Heart left ventricle (tissue), 16 donors: ENCODE data around the gene SST. TPM values are rescaled to one million over a fixed set of nuclear protein-coding genes. Genes with fewer than 3 reads are reported as not detected.
A peak's percentile ranks its signal among the peaks of the same experiment; 100 is the strongest.

Source experiments
- ATAC-seq, 4 donors: fragments of 200-7000 bp; cut with Tn5 transposase; one replicate each; pipeline ENCODE4 v1.9.1; 2020 to 2022; ENCODE audit warnings: moderate library complexity in 4 of 4, mild to moderate bottlenecking in 3 of 4, moderate number of reproducible peaks in 1 of 4
- DNase-seq, 5 donors: peaks; one replicate each; pipeline ENCODE4 v3.0.0-alpha.2; 2020
- H3K27ac ChIP-seq, 12 donors: fragments of 200-600 bp; sonication (generic) in 4 of 12; one replicate each; pipeline versions ENCODE4 v1.5.0 to v1.8.0; 2016 to 2022; ENCODE audit warnings: mild to moderate bottlenecking in 2 of 12
- H3K27me3 ChIP-seq, 9 donors: fragments of 200-600 bp; sonication (generic) in 2 of 9; one replicate each; pipeline versions ENCODE4 v1.5.1 to v1.8.0; 2016 to 2022; ENCODE audit warnings: mild to moderate bottlenecking in 3 of 9
- H3K36me3 ChIP-seq, 9 donors: fragments of 200-600 bp; sonication (generic) in 2 of 9; one replicate each; pipeline versions ENCODE4 v1.5.0 to v1.8.0; 2018 to 2022; ENCODE audit warnings: mild to moderate bottlenecking in 2 of 9
- H3K4me1 ChIP-seq, 12 donors: fragments of 200-600 bp; sonication (generic) in 4 of 12; one replicate each; pipeline versions ENCODE4 v1.5.0 to v1.8.0; 2016 to 2022; ENCODE audit warnings: mild to moderate bottlenecking in 3 of 12
- H3K4me3 ChIP-seq, 12 donors: fragments of 200-600 bp; sonication (generic) in 4 of 12; one replicate each; pipeline versions ENCODE4 v1.5.0 to v1.8.0; 2017 to 2022; ENCODE audit warnings: mild to moderate bottlenecking in 9 of 12, moderate library complexity in 4 of 12
- H3K9me3 ChIP-seq, 12 donors: fragments of 200-600 bp; sonication (generic) in 4 of 12; one replicate each; pipeline versions ENCODE4 v1.5.0 to v1.8.0; 2016 to 2022; ENCODE audit warnings: mild to moderate bottlenecking in 1 of 12
- POLR2A ChIP-seq, 2 donors: fragments of 450-650 bp; IDR thresholded peaks; one replicate each; pipeline ENCODE4 v1.6.1; 2017; ENCODE audit warnings: antibody characterized with exemption in 2 of 2, mild to moderate bottlenecking in 2 of 2, moderate library complexity in 2 of 2
- WGBS, 4 donors: extraction: QIAGEN DNeasy Blood & Tissue Kit in 2 of 4; methylation state at CpG; one replicate each; pipeline versions ENCODE4 v1.1.5 to v1.1.7; 2013 to 2018; 5-methylcytosine and 5-hydroxymethylcytosine counted together
- intact Hi-C, 10 donors: fragments of 100-400 bp; cut with DNase I; formaldehyde crosslinking; loops; one replicate each; pipeline versions ENCODE4 v1.11.1 to v1.14.2; 2022
- polyA plus RNA-seq, 2 donors: library from polyadenylated mRNA; stranded (reverse); fragments of 200-250 nt; gene quantifications; one replicate each; pipeline ENCODE4 v1.2.3, GENCODE V29; 2013
- total RNA-seq, 9 donors: library from RNA; depleted of rRNA in 2 of 9; stranded (reverse); fragments of >200 nt in 2 of 9; fragmentation: NEBNext Ultra II Directional in 3 of 9; extraction: Animal tissue kit (Norgen Biotek cat#: 25700) in 3 of 9; gene quantifications; one replicate each; pipeline versions ENCODE4 v1.1.0 to v1.2.4, GENCODE V29; 2016 to 2023
- TF ChIP-seq, protein P1 (sequence below), 12 donors: fragments of 200-600 bp; sonication (generic) in 4 of 12; IDR thresholded peaks; one replicate each; pipeline versions ENCODE4 v1.5.0 to v1.8.0; 2018 to 2022; ENCODE audit warnings: antibody characterized with exemption in 12 of 12, mild to moderate bottlenecking in 5 of 12
- donor health status: ischemic (EF 13 %, LVEDD 7.1; RV severe dilation, severe dysfunction).
- donor health status: healthy with polysubstance abuse.
- donor health status: DM: no; HTN: yes; CAD: no.
- donor health status: DM: no; HTN: no; CAD: no.
- donor health status: ischemic (EF 25% LVEDD 6.9; RV normal size, moderate dysfunction).
- donor health status: ischemic (EF 25% LVEDD 5.7; RV mildly dilated, moderate dysfunction).
- donor health status: healthy.
- donor health status: DM: yes; HTN: yes; CAD: no.
- donor health status: ischemic (EF 35%, LVEDD 5.7; RV mildly dilated, moderate dysfunction).
- donor health status: nonischemic (EF 11% LVEDD 7.7; RV severe dilation, severe dysfunction).
- donor health status: DM: yes; HTN: yes; CAD: no.
- donor health status: PGD.
- donor health status: ischemic (EF 29% LVEDD 5.4; RV normal size, mild dysfunction).
- donor health status: nonischemic (EF 23%, LVEDD 6.1; RV moderate dilation, normal function).

The SST gene
- total and polyA plus RNA-seq, 11 donors, result not detected

DNA sequence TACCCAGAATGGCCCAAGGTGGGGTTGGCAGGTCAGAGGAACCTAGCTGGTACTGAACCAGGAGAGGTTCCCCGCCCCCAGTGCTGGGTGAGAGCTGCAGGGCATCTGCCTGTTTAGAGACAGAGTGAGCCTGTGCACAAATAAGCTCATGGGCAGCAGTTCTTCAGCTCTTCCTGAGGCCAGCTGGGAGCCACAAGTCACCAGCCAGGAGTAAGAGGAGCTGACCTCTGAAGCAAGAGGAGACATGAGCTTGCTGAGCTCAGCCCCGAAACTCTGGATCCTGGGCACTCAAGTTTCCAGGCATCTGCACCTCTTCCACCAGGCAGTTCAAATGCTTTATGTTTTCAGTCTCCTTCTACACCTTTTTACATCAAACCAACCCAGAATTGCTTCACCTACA is 30.1 kb upstream of the SST start:
- H3K27ac ChIP-seq, result no peak overlapping the region
- no peak for ATAC-seq
- no peak for DNase-seq
- H3K4me3 ChIP-seq, result no peak overlapping the region
- no peak for TF ChIP-seq POLR2A (IDR thresholded peaks at IDR 0.05)
- TF ChIP-seq, protein P1, sequence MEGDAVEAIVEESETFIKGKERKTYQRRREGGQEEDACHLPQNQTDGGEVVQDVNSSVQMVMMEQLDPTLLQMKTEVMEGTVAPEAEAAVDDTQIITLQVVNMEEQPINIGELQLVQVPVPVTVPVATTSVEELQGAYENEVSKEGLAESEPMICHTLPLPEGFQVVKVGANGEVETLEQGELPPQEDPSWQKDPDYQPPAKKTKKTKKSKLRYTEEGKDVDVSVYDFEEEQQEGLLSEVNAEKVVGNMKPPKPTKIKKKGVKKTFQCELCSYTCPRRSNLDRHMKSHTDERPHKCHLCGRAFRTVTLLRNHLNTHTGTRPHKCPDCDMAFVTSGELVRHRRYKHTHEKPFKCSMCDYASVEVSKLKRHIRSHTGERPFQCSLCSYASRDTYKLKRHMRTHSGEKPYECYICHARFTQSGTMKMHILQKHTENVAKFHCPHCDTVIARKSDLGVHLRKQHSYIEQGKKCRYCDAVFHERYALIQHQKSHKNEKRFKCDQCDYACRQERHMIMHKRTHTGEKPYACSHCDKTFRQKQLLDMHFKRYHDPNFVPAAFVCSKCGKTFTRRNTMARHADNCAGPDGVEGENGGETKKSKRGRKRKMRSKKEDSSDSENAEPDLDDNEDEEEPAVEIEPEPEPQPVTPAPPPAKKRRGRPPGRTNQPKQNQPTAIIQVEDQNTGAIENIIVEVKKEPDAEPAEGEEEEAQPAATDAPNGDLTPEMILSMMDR (IDR thresholded peaks at IDR 0.05), result no peak
- peaks cover 0 to 14% (median under 1%) of the 10 kb centered on the region in 12 donors for H3K4me1 ChIP-seq
- H3K27me3 ChIP-seq, result no peaks in the 10 kb centered on the region
- H3K36me3 ChIP-seq, result no peaks in the 10 kb centered on the region
- intact Hi-C loops, result loop anchor here in 1 of 10 donors (10.0 kb wide), 1 partner anchor 485 kb away; no protein-coding TSS in a partner anchor
- 83 to 93% (median 90%) methylated on average over 2 of the region's 2 CpGs for WGBS, 4 donors
- no peaks in the 10 kb centered on the region for H3K9me3 ChIP-seq

DNA sequence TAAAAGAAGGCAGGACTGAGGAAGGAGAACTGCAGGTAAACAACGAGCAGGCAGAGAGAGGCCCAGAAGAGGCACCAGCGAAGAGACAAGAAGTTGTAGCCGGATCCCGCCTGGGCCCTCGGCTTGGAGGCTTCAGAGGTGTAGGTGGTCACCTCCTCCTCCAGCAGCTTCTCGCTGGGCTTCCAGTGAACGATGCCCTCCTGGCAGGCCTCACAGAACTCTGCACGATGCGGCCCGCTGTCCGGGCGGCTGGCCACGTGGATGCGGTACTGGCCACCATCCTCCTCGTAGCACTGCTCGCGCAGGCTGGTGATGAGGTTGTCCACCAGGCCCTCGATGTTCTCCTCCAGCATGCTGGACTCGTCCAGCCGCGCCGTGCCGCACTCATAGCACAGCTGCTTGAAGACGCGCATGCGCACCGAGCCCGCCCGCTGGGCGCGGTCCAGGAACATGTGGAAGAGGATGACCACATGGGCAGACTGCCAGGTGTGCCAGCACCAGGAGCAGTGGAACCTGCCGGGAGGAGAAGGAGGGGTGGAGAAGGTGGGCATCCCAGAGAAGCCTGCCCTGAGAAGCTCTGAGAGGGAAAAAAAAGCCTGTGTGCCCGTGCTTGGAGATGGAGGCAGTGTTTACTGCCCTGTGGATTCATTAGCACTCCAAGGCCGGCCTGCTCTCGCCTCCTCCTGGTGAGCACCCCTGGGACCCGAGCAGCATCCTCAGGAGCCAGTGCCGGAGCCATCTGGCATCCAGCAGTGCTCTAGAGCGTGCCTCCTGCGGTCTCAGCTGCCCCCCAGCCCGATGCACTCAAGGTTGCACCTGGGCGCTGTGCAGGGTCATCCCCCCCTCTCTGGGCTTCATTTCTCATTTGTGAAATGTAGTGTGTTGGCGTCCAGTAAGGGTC is 28.6 kb upstream of the SST start:
- intact Hi-C loops, result no loop called here
- ATAC-seq (no peak), DNase-seq (no peak)
- Histone ChIP-seq H3K4me1 (peaks cover 0 to 14% (median 0%) of the 10 kb centered on the region in 12 donors), H3K9me3 (no peaks in the 10 kb centered on the region), H3K4me3 (no peak overlapping the region), H3K27ac (no peak overlapping the region), H3K36me3 (no peaks in the 10 kb centered on the region), H3K27me3 (no peaks in the 10 kb centered on the region)
- 88 to 94% (median 92%) methylated on average over 29 to 40 of the region's 42 CpGs for WGBS, 4 donors
- TF ChIP-seq POLR2A (IDR thresholded peaks at IDR 0.05), result no peak
- TF ChIP-seq, protein P1 (IDR thresholded peaks at IDR 0.05), result no peak

DNA sequence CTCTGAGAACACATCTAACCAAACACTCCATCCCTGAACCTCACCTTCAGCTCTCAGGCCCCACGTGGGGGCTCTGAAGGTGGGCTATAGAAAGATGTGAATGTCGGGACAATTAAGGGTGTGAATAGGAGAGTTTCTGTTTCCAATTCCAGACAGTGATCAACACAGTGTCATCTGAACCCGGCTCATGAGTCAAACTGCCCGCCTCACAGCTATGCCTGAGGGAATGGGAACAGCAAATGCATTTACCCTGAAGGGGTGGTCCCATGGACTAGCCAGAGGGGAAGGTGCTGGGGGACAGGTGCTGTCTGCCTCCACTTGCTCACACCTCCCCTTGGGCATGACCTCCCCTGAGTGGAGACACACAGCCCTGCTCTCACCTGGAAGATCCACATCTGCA is 25.8 kb upstream of the SST start:
- ATAC-seq, result peak in 1 of 4 donors; percentile 14
- Histone ChIP-seq H3K9me3 (no peaks in the 10 kb centered on the region), H3K36me3 (no peaks in the 10 kb centered on the region), H3K27me3 (no peaks in the 10 kb centered on the region), H3K27ac (peak overlapping the region in 9 of 12 donors; percentile 20 to 63 (median 46)), H3K4me1 (peaks cover 0 to 14% (median 0%) of the 10 kb centered on the region in 12 donors), H3K4me3 (no peak overlapping the region)
- intact Hi-C loops, result no loop called here
- no peak for DNase-seq
- TF ChIP-seq, protein P1 (IDR thresholded peaks at IDR 0.05), result no peak
- no peak for TF ChIP-seq POLR2A (IDR thresholded peaks at IDR 0.05)
- 46 to 55% (median 53%) methylated on average over 4 of the region's 4 CpGs for WGBS, 4 donors

DNA sequence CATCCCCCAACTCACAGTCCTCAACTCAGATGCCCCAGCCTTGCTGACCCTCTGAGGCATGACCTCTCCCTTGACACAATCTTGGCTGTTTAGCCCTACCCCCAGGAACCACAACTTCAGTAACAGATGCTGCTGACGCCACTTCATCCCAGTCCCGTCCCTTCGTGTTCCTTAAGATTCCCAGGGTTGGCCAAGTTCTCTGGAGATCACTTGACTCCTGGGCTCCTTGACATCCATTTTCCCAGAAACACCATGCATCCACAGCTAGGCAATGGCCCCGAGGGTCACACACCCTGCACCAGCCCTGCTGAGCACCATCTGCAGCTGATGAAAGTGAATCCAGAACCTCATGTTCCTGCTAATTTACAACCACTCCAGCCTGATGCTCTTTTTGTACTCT is 25.3 kb upstream of the SST start:
- Histone ChIP-seq H3K9me3 (no peaks in the 10 kb centered on the region), H3K36me3 (no peaks in the 10 kb centered on the region), H3K27me3 (no peaks in the 10 kb centered on the region), H3K4me3 (no peak overlapping the region), H3K4me1 (peaks cover 0 to 14% (median 0%) of the 10 kb centered on the region in 12 donors), H3K27ac (peak overlapping the region in 10 of 12 donors; percentile 20 to 63 (median 42))
- ATAC-seq (peak in 3 of 4 donors; percentile 37 to 65 (median 60)), DNase-seq (peak in 4 of 5 donors; percentile 32 to 57 (median 36))
- WGBS, 4 donors, result 64 to 73% (median 67%) methylated on average over 4 of the region's 4 CpGs
- no peak for TF ChIP-seq POLR2A (IDR thresholded peaks at IDR 0.05)
- TF ChIP-seq, protein P1 (IDR thresholded peaks at IDR 0.05), result no peak
- intact Hi-C loops, result no loop called here
